Measurements from ENCODE around the gene PRRX2.

DNA sequence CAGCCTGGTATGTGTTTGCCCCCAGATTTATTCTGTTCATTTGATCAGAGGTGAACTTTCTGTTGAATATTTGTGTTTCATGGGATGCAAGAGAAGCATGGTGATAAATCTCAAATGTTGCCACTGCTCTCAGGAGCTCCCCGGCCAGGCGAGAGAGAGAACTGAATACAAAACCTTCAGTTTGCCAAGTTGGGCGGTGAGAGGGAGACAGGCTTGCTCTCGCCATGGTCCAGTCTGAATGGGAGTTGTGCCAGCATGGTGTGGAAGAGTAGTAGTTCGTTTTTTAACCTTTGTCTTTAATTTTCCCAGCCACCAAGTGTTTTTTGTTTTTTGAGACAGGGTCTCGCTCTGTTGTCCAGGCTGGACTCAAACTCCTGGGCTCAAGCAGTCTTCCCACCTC lies 36.7 kb upstream of the PRRX2 start:
- TF ChIP-seq, protein P1, sequence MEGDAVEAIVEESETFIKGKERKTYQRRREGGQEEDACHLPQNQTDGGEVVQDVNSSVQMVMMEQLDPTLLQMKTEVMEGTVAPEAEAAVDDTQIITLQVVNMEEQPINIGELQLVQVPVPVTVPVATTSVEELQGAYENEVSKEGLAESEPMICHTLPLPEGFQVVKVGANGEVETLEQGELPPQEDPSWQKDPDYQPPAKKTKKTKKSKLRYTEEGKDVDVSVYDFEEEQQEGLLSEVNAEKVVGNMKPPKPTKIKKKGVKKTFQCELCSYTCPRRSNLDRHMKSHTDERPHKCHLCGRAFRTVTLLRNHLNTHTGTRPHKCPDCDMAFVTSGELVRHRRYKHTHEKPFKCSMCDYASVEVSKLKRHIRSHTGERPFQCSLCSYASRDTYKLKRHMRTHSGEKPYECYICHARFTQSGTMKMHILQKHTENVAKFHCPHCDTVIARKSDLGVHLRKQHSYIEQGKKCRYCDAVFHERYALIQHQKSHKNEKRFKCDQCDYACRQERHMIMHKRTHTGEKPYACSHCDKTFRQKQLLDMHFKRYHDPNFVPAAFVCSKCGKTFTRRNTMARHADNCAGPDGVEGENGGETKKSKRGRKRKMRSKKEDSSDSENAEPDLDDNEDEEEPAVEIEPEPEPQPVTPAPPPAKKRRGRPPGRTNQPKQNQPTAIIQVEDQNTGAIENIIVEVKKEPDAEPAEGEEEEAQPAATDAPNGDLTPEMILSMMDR (IDR thresholded peaks at IDR 0.05): no peak
- no peak for TF ChIP-seq ZFX (IDR thresholded peaks at IDR 0.05; ENCODE audit: borderline replicate concordance)
